Activated CD8-positive, alpha-beta memory T cell treated with anti-CD3 and anti-CD28 coated beads for 1 hour (primary cell): ENCODE measurements around the gene TRIM51G.
"Not testable (repeated sequence)": the region's sequence is repeated elsewhere in the genome, so short reads cannot be mapped to it uniquely, and the experiment has no call there.

Source experiments
- DNase-seq, 2 donors: peaks; one replicate each; pipeline ENCODE4 v3.0.0-alpha.2; 2020; ENCODE audit warnings: low read depth in 1 of 2; ENCODE audit errors: extremely low read depth in 1 of 2

Gene TRIM51G, protein sequence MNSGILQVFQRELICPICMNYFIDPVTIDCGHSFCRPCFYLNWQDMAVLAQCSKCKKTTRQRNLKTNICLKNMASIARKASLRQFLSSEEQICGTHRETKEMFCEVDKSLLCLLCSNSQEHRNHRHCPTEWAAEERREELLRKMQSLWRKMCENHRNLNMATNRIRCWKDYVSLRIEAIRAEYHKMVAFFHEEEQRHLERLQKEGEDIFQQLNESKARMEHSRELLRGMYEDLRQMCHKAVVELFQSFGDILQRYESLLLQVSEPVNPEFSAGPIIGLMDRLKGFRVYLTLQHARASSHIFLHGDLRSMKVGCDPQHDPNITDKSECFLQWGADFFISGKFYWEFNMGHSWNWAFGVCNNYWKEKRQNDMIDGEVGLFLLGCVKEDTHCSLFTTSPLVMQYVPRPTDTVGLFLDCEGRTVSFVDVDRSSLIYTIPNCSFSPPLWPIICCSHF

DNA sequence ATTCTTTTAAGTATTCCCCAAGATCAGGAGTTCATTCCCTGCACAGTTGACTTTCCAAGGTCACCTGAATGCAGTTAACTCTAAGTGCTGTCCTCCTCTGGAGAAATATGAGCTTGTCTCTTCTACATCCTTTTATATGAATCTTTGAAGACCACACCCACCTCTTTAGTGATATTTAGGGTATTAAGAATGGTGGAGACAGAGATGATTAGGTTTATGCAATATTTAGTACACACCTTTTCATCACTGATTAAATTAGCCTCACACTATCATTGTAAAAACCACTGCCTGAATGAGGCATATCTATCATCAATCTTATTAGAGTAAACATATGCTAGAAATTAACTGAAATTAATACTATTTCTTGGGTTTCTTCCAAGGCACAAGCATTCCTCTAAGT lies at the start of gene TRIM51G:
Gene TRIM51G (minus strand): TSS at position 101 of the 400 bp plus-strand sequence. CDS start 2,190 bp downstream, outside the sequence.
- DNase-seq: not testable (repeated sequence)

GRCh38 chr11:49028523-49028922 lies 44.8 kb upstream of the TRIM51G start, which contains the start of gene TRIM49B:
TSS of gene TRIM49B (plus strand) at chr11:49028823. CDS start at chr11:49031600, 2,777 bp downstream.
- DNase-seq: not testable (repeated sequence)

DNA sequence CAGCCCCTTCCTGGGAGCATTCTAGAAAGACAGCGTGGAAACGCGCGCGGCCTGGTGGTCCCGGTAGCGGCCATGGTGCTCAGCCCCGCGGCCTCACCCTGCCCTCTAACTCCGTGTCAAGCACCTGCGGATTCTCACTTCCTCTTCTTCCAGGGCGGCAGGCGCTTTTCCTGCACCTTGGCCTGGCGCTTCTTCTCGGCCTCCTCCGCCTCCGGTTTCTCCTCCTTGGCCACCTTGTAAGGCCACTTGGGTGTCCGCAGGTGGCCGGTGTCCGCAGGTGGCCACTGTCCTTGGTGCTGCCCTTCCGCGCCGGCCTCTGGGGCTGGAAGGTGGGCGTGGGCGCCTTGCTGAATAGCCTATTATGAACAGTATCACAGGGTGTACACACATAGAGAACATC lies 15.1 kb downstream of the TRIM51G start:
- not testable (repeated sequence) for DNase-seq

- DNase-seq: not testable (repeated sequence)
Observed at GRCh38 chr11:48955315-48956049, 28.2 kb downstream of the TRIM51G start.

- DNase-seq: not testable (repeated sequence)
Observed at GRCh38 chr11:48945796-48946195, 37.9 kb downstream of the TRIM51G start.
